Stimulated activated naive B cell treated with anti-CD40 and anti-IgM and Interleukin-4, amounts not matched to agents 10 μg/mL and 1 μg/mL and 100 μg/mL, for 72 hours (primary cell): ENCODE results near the gene ZNF618.
A peak's percentile ranks its signal among the peaks of the same experiment; 100 is the strongest.

Experiments used
- ATAC-seq, 2 donors: fragments of 150-1000 bp; cut with Tn5 transposase; replicated peaks; 2 replicates each; pipeline ENCODE4 v1.10.0; 2021; ENCODE audit warnings: moderate library complexity in 1 of 2
- DNase-seq: peaks from one replicate; pipeline ENCODE4 v3.0.0; 2021
- H3K27ac Mint-ChIP-seq: one replicate; pipeline ENCODE4 v1.8.0; 2022; ENCODE audit warnings: mild to moderate bottlenecking, mixed read lengths
- H3K27me3 Mint-ChIP-seq, 2 donors: one replicate each; pipeline ENCODE4 v1.8.0; 2022; ENCODE audit warnings: mixed read lengths in 2 of 2
- H3K36me3 Mint-ChIP-seq, 2 donors: one replicate each; pipeline ENCODE4 v1.8.0; 2022; ENCODE audit warnings: mixed read lengths in 2 of 2, mild to moderate bottlenecking in 1 of 2
- H3K4me1 Mint-ChIP-seq, 2 donors: one replicate each; pipeline ENCODE4 v1.8.0; 2022; ENCODE audit warnings: mixed read lengths in 2 of 2, mild to moderate bottlenecking in 1 of 2
- H3K4me3 Mint-ChIP-seq, 2 donors: one replicate each; pipeline ENCODE4 v1.8.0; 2022; ENCODE audit warnings: mild to moderate bottlenecking in 2 of 2, mixed read lengths in 2 of 2, moderate library complexity in 1 of 2
- H3K9me3 Mint-ChIP-seq, 2 donors: one replicate each; pipeline ENCODE4 v1.8.0; 2022; ENCODE audit warnings: mixed read lengths in 2 of 2, mild to moderate bottlenecking in 1 of 2

Gene ZNF618

DNA sequence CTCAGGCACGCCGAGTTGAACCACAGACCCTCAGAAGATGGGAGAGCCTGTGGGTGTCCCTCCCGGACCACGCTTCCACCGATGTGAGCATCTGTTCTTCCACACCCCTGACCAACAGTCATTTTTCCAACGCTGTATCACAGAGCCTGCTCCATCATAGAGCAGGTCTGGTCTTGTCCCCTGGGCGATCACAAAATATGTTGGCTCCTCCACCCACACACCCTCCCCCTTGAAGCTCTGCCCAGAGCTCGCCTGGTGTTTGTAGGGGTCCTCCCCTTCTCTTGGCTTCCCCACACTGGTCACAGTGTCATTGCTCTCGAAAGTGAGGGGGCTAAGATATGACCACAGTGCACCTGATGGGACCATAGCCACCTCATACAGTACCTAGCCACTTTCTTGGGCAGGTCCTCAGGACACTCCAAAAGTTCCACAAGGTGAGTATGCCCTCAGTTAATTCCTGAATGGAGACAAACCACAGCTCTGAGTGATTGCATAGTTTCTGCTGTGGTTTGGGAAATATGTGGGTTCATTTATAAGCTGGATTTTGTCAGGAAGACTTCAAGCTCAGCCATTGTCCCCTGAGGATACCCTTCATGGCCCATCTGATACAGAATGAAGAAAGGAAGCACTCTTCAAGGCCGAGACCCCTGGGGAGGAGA, 3.5 kb upstream of the ZNF618 start:
- Mint-ChIP-seq H3K9me3 (no peaks in the 10 kb centered on the region), H3K27ac (no peak overlapping the region), H3K36me3 (peaks cover 1 to 4% of the 10 kb centered on the region in 2 donors), H3K4me1 (peaks cover 1 to 4% of the 10 kb centered on the region in 2 donors), H3K27me3 (peaks cover 4 to 10% of the 10 kb centered on the region in 2 donors), H3K4me3 (no peak overlapping the region)
- no peak for DNase-seq
- ATAC-seq = no peak

DNA sequence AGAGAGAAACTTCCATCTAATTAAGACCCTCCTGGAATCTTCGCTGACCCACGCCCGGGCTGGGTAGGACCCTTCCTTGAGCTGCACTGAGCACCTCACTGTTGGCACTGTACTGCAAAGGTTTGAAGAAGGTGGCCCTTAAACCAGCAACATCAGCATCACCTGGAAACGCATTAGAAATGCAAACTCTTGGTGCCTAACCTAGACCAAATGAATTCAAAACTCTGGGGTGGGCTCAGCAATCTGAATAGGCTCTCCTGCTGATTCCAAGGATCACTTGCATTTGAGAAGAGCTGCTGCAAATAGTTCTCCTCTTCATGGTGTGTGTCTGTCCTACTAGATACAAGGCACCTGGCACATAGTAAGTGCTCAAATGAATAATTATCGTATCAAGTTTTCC, 2.7 kb upstream of the ZNF618 start:
- no peak overlapping the region for H3K4me3 Mint-ChIP-seq
- no peak for ATAC-seq
- peaks cover 1 to 4% of the 10 kb centered on the region in 2 donors for H3K36me3 Mint-ChIP-seq
- DNase-seq = no peak
- peaks cover 4 to 10% of the 10 kb centered on the region in 2 donors for H3K27me3 Mint-ChIP-seq
- no peak overlapping the region for H3K27ac Mint-ChIP-seq
- H3K9me3 Mint-ChIP-seq = no peaks in the 10 kb centered on the region
- peaks cover 1 to 4% of the 10 kb centered on the region in 2 donors for H3K4me1 Mint-ChIP-seq

DNA sequence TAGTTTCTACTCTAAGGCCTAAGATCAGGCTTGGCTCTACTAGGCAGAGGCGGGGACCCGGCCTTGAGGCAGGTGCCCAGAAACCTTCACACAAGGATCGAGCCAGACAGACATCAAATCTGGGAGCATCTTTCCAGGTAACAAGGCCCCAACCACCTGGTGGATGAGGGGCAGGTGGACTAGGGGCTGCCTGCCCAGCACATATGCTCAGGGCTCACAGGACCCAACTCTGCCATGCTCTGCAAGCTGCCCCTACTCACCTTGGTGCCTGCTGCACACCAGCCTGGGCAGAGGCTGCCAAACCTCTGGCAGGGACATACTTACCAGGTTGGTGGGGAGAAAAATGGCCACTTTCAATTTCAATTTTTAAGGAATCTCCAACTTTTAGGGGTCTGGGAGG, 2.2 kb upstream of the ZNF618 start:
- Mint-ChIP-seq H3K4me1 (peaks cover 1 to 4% of the 10 kb centered on the region in 2 donors), H3K27me3 (peaks cover 4 to 10% of the 10 kb centered on the region in 2 donors), H3K27ac (no peak overlapping the region), H3K4me3 (no peak overlapping the region), H3K9me3 (no peaks in the 10 kb centered on the region), H3K36me3 (peaks cover 1 to 4% of the 10 kb centered on the region in 2 donors)
- DNase-seq = no peak
- no peak for ATAC-seq

DNA sequence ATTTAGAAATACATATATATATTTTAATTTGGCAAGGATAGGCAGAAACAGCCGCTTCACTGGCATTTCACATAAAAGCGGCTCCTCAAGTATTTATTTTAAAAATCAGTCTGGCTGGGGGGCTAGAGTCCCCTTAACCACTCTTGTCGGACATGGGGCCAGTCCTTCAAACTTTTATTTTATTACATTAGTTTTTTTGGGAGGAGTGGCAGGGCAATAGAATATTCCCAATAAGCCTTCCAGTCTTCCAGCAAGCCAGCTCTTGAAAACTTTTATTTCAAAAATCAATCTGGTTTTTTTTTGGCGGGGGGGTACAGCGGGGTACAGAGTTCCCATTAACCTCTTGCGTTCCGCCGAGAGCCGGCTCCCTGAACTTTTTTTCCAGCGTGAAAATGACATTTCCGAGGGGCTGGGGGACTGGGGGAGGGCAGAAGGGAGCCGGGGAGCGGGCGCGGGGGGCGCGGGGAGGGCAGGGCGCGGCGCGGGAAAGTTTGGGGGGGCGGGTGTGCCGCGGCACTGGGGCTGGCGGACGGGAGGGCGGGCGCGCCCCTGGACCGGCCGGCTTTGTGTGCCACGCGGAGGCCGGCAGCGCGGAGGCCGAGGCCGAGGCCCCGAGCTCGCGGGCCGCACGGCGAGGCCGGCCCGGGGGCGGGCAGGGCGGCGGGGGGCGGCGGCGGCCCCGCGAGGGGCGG, 504 bp upstream of the ZNF618 start:
- peaks cover 4 to 10% of the 10 kb centered on the region in 2 donors for H3K27me3 Mint-ChIP-seq
- peak overlapping the region; percentile 55 to 62 for H3K4me3 Mint-ChIP-seq
- no peak overlapping the region for H3K27ac Mint-ChIP-seq
- H3K9me3 Mint-ChIP-seq = peaks cover 0 to 2% of the 10 kb centered on the region in 2 donors
- H3K4me1 Mint-ChIP-seq = peaks cover 1 to 8% of the 10 kb centered on the region in 2 donors
- H3K36me3 Mint-ChIP-seq = peaks cover 1 to 4% of the 10 kb centered on the region in 2 donors
- DNase-seq = no peak
- peak; percentile 54 to 59 for ATAC-seq

DNA sequence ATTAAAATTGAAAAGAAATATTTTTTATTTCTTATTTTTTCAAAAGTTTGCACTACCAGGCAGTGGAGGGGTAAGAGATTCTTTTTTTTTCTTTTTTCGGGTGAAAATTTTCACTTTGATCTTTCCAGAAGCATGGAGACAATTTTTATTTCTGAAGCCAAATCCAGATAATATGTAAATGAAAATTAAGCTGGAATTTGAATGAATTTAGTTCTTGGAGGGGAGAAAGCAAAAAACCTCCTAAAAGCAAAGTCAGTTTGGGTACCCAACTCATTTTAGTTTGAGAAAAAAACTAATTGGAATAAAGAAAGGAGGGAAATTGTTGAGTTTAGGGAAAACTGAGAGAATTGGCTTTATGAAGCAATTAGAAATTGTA, 872 bp downstream of the ZNF618 start:
- peaks cover 4 to 5% of the 10 kb centered on the region in 2 donors for H3K27me3 Mint-ChIP-seq
- H3K27ac Mint-ChIP-seq = peak overlapping the region; percentile 88
- ATAC-seq (no peak), DNase-seq (no peak)
- peaks cover 1 to 4% of the 10 kb centered on the region in 2 donors for H3K36me3 Mint-ChIP-seq
- peak overlapping the region; percentile 91 to 92 for H3K4me3 Mint-ChIP-seq
- H3K4me1 Mint-ChIP-seq = peaks cover 1 to 8% of the 10 kb centered on the region in 2 donors
- peaks cover 0 to 2% of the 10 kb centered on the region in 2 donors for H3K9me3 Mint-ChIP-seq

DNA sequence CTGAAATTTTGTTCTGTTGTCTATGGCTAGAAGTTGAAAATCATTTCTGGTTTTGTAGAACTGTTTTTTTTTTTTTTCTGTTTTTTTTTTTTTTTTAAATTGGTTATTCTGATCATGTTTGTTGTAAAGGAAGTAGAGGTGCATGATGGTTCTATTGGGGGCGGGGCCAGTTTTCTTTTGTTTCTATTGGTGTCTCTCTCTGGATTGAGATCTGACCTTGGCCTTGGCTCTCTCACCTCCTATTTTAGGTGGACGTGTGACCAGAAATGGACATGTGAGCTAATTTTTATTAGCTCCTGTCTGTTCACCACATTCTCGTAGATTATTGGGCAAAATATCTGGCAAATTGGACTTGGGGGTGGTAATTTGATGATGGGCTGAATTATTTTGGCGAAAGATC, 3.2 kb downstream of the ZNF618 start:
- DNase-seq (no peak), ATAC-seq (no peak)
- H3K9me3 Mint-ChIP-seq = peaks cover 0 to 2% of the 10 kb centered on the region in 2 donors
- no peaks in the 10 kb centered on the region for H3K27me3 Mint-ChIP-seq
- peaks cover 1 to 8% of the 10 kb centered on the region in 2 donors for H3K4me1 Mint-ChIP-seq
- no peak overlapping the region for H3K4me3 Mint-ChIP-seq
- H3K36me3 Mint-ChIP-seq = peaks cover 1 to 4% of the 10 kb centered on the region in 2 donors
- H3K27ac Mint-ChIP-seq = no peak overlapping the region

DNA sequence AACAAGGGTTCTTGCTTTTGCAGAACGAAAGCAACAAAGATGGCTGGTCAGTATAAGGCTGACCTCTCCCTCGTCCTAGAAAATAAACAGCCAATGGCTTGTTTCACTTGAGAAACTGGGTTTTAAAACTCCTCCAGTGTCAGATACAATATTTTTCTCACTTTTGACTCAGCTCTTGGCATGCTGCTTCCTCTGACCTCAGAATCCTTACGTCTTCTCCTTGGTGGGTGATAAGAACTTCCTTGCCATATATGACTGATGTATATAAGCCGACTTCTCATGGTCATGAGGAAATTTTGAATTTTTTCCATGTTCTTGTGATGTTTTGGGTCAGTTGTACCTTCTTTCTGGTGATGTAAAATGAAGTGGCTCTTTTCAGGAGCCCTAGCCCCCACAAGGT, 3.8 kb downstream of the ZNF618 start:
- H3K4me1 Mint-ChIP-seq = peaks cover 3 to 8% of the 10 kb centered on the region in 2 donors
- no peaks in the 10 kb centered on the region for H3K27me3 Mint-ChIP-seq
- DNase-seq (no peak), ATAC-seq (no peak)
- peaks cover 0 to 2% of the 10 kb centered on the region in 2 donors for H3K9me3 Mint-ChIP-seq
- H3K36me3 Mint-ChIP-seq = peaks cover 1 to 4% of the 10 kb centered on the region in 2 donors
- no peak overlapping the region for H3K4me3 Mint-ChIP-seq
- H3K27ac Mint-ChIP-seq = no peak overlapping the region

DNA sequence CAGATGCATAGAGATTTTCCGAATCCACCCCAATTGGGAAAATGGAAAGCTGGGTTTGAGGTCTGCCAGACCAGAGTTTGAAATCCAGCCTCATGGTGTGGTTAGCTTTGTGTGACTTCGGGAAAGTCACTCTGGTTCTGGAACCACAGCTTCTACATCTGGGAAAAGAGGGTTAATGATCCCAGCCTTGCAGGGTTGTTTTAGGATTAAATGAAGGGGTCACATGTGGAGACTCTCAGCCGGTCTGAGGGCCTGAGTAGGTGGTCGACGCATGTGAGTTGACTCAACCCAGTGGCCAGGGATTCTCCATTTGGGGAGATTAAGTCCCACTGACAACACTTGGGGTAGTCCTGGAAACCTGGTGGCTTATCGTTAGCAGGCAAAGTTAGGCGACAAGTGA, 6.1 kb downstream of the ZNF618 start:
- ATAC-seq (no peak), DNase-seq (no peak)
- H3K9me3 Mint-ChIP-seq = peaks cover 3 to 4% of the 10 kb centered on the region in 2 donors
- no peak overlapping the region for H3K27ac Mint-ChIP-seq
- H3K4me3 Mint-ChIP-seq = no peak overlapping the region
- H3K27me3 Mint-ChIP-seq = no peaks in the 10 kb centered on the region
- H3K36me3 Mint-ChIP-seq = peaks cover 0 to 3% of the 10 kb centered on the region in 2 donors
- H3K4me1 Mint-ChIP-seq = peaks cover 9 to 27% of the 10 kb centered on the region in 2 donors

DNA sequence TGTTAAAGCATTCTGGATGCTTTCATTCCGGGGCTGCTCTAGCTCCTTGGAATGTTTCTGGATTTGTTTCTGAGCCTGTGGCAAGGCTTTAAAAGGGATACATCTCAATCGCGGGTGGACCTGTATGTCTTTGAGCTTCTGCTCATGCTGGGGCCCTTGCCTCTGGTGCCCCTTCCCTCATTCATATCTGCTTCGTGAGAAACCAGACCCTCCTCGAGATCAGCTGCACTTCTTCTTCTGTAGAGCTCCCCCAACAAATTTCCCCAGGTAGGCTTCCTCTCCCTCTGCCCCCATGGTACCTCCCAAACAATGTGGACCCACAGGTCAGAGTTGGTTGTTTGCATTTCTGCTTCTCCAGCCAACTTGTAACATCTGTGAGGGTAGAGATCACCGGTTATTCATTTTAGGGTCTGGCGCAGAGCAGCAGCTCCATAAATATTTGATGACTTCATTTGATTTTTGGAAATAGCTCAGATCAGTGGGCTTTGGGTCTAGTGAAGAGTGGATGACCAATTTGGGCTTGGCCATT, 6.6 kb downstream of the ZNF618 start:
- H3K4me1 Mint-ChIP-seq = peaks cover 11 to 31% of the 10 kb centered on the region in 2 donors
- no peak overlapping the region for H3K4me3 Mint-ChIP-seq
- no peak overlapping the region for H3K27ac Mint-ChIP-seq
- peaks cover 0 to 4% of the 10 kb centered on the region in 2 donors for H3K36me3 Mint-ChIP-seq
- ATAC-seq (no peak), DNase-seq (no peak)
- peaks cover 4 to 5% of the 10 kb centered on the region in 2 donors for H3K9me3 Mint-ChIP-seq
- no peaks in the 10 kb centered on the region for H3K27me3 Mint-ChIP-seq

DNA sequence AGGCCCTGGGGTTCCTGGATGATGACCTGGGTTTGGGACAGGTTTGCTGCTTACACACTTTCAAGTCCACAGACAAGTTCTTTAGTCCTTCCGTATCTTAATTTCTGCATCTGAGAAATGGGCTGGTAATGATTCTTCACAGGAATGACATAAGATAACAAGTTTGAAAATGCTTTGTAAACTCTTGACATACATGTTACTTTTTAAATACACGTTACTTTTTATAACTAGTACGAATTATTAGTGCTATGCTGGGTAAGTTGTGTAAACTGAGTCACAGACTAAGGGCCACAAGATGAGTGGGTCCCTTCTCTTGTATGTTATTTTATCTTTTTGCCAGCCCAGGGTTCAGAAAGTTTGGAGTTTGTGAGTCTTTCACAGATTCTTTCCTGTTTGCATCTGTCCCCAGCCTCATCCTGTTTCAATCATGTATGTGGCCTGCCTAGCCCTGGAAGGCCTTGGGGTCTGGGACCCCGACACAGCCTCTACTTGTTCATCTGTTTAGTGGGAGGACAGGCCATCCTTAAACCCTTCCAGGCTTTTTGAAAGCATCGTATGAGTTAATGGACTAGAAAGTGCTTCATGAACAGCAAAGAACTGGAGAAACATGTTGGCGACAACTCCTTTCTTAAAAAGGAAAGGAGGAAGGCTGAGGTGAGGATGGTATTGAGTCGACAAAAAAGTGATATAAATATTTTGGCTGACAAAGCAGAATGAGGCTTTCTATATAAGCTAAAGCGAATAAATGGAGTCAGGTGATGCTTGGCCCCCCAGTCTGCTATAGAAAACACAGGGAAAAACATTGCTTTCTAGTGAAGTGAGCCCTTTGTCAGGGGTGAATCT, 9.3 kb downstream of the ZNF618 start:
- Mint-ChIP-seq H3K27me3 (no peaks in the 10 kb centered on the region), H3K4me1 (peaks cover 11 to 22% of the 10 kb centered on the region in 2 donors), H3K9me3 (peaks cover 3 to 4% of the 10 kb centered on the region in 2 donors), H3K36me3 (peaks cover 0 to 4% of the 10 kb centered on the region in 2 donors), H3K27ac (no peak overlapping the region), H3K4me3 (peak overlapping the region; percentile 67 to 80)
- DNase-seq (no peak), ATAC-seq (no peak)

DNA sequence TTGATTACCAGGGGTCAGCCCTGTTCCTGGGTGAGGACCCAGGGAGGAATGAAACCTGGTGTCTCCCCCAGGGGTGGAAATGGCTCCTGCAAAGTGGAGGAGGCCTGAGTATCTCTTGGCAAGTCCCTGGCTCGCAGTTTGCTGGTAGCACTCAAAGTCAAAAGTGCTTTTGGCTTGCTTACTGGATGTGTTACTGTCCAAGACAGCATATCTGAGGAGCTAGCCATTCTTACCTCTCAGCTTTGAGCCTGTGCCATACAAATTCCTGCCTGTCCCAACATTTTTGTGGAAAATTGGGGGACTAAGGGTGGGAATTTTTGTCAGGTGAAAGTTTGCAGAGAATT, 9.9 kb downstream of the ZNF618 start:
- DNase-seq (no peak), ATAC-seq (no peak)
- Mint-ChIP-seq H3K36me3 (peaks cover 0 to 4% of the 10 kb centered on the region in 2 donors), H3K4me1 (peaks cover 11 to 22% of the 10 kb centered on the region in 2 donors), H3K27ac (no peak overlapping the region), H3K4me3 (peak overlapping the region; percentile 67 to 80), H3K9me3 (peaks cover 3 to 4% of the 10 kb centered on the region in 2 donors), H3K27me3 (no peaks in the 10 kb centered on the region)

DNA sequence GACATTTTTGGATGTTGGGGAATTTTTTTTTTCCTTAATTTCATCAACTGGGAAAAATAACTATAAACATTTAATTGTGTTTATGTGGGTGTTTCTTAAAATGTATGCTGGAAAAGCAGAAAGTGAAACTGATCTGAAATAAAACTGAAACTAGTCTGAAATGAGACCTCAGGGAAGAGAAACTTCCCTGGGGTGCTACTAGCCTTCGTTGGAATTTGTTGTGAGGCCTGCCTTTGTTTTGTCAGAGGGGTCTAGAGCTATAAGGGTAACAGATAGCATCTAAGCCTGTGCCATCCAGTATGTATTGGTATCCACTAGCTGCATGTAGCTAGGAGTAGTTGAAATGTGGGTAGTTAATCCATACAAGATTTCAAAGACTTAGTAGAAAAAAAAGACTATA, 10.4 kb downstream of the ZNF618 start:
- peaks cover 0 to 4% of the 10 kb centered on the region in 2 donors for H3K36me3 Mint-ChIP-seq
- H3K27me3 Mint-ChIP-seq = no peaks in the 10 kb centered on the region
- no peak for DNase-seq
- peak; percentile 27 to 42 for ATAC-seq
- H3K9me3 Mint-ChIP-seq = peaks cover 3 to 4% of the 10 kb centered on the region in 2 donors
- H3K4me3 Mint-ChIP-seq = peak overlapping the region; percentile 67 to 80
- H3K27ac Mint-ChIP-seq = no peak overlapping the region
- H3K4me1 Mint-ChIP-seq = peaks cover 11 to 22% of the 10 kb centered on the region in 2 donors

DNA sequence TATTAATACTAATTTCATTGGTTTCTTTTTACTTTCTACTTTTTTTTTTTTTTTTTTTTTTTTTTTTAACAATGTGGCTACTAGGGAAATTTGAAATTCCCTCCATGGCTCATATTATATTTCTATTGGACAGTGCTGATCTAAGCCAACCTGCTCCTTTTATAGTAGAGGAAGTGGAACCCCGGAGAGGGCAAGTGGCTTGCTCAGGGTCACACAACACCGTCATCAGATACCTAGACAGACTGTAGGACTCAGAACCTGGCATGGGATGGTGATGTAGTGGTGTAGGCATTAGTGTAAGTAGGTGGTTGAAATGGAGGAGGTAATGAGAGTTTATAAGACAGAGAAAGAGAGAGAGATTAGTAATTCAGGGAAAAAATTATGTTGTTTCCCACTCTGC, 10.8 kb downstream of the ZNF618 start:
- H3K27me3 Mint-ChIP-seq = no peaks in the 10 kb centered on the region
- DNase-seq (no peak), ATAC-seq (peak; percentile 93 to 97)
- peaks cover 3 to 4% of the 10 kb centered on the region in 2 donors for H3K9me3 Mint-ChIP-seq
- H3K27ac Mint-ChIP-seq = peak overlapping the region; percentile 65
- H3K4me1 Mint-ChIP-seq = peaks cover 11 to 22% of the 10 kb centered on the region in 2 donors
- H3K36me3 Mint-ChIP-seq = peaks cover 0 to 4% of the 10 kb centered on the region in 2 donors
- peak overlapping the region; percentile 3 to 18 for H3K4me3 Mint-ChIP-seq

DNA sequence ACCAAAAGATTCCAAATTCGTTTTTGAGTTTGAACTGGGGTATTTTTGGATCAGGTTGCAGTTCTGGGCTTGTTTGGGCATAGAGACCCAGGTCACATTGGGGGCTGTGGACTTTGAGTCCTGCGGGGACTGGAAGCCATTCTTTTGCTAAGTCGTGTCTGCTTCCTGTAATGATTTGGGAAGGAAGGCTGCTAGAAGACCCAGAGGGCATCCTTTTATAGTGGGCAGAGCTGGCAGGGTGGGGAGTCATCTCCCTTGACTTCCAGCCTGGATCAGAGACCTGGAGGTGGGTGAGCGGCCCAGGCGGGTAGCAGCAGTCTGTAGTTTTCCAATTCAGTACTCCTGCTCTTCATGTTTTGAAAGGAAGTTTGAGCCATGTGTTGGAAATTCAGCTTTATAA, 11.3 kb downstream of the ZNF618 start:
- Mint-ChIP-seq H3K36me3 (peaks cover 0 to 4% of the 10 kb centered on the region in 2 donors), H3K4me1 (peaks cover 11 to 22% of the 10 kb centered on the region in 2 donors), H3K27me3 (no peaks in the 10 kb centered on the region), H3K4me3 (no peak overlapping the region), H3K9me3 (peaks cover 3 to 4% of the 10 kb centered on the region in 2 donors), H3K27ac (no peak overlapping the region)
- ATAC-seq = no peak
- no peak for DNase-seq
